SK-N-SH (cell line): ENCODE results near the gene PSMF1. TPM values are rescaled to one million over a fixed set of nuclear protein-coding genes. Genes with fewer than 3 reads are reported as not detected.

Experiments used
- CTCF ChIA-PET: fragments of 300-600, 350-600 bp; formaldehyde crosslinking; extraction: SDS; loops from one replicate; lab custom pipeline; 2021; lab: Yijun Ruan, JAX
- POLR2A ChIA-PET: fragments of 350-600 bp; sonication (Branson Sonifier 250); formaldehyde crosslinking; extraction: SDS; loops from one replicate; lab custom pipeline; 2020; ENCODE audit warnings: antibody characterized with exemption, inconsistent platforms; lab: Yijun Ruan, JAX
- DNase-seq: peaks from one replicate; pipeline ENCODE4 v3.0.0; 2012
- H2AFZ ChIP-seq: fragments of 200-600 bp; sonication (generic); 2 replicates; pipeline ENCODE4 v1.8.1; 2016; ENCODE audit warnings: antibody characterized with exemption, mild to moderate bottlenecking, low read depth
- H3F3A ChIP-seq: fragments of 200-600 bp; sonication (generic); replicated peaks from 2 replicates; pipeline ENCODE3; 2016; ENCODE audit warnings: antibody characterized with exemption, mild to moderate bottlenecking; ENCODE audit not compliant: insufficient read depth
- H3K27ac ChIP-seq, 2 experiments: fragments of 200-500 bp in 1 of 2; fragments of 200-600 bp in 1 of 2; sonication (Bioruptor generic) in 1 of 2; sonication (generic), shearing (Covaris generic) in 1 of 2; 2 replicates each; pipeline versions ENCODE4 v1.5.1 to v1.6.1; 2014 to 2016; ENCODE audit warnings: low read depth in 2 of 2, inconsistent platforms in 1 of 2, low read length in 1 of 2, mild to moderate bottlenecking in 1 of 2, mixed read lengths in 1 of 2
- H3K27me3 ChIP-seq: fragments of 200-600 bp; sonication (generic), shearing (Covaris generic); 2 replicates; pipeline ENCODE4 v1.6.1; 2016; ENCODE audit warnings: mixed run types; ENCODE audit not compliant: insufficient read depth
- H3K36me3 ChIP-seq, 2 experiments: fragments of 200-500 bp in 1 of 2; fragments of 200-600 bp in 1 of 2; sonication (Bioruptor generic) in 1 of 2; sonication (generic) in 1 of 2; replicated peaks in 1 of 2; 2 replicates each; pipeline versions ENCODE3 to v1.5.1; 2014 to 2016; ENCODE audit warnings: low read length in 1 of 2, mild to moderate bottlenecking in 1 of 2; ENCODE audit not compliant: insufficient read depth in 2 of 2, control insufficient read depth in 1 of 2
- H3K4me1 ChIP-seq, 2 experiments: fragments of 200-500 bp in 1 of 2; fragments of 200-600 bp in 1 of 2; sonication (Bioruptor generic) in 1 of 2; sonication (generic), shearing (Covaris generic) in 1 of 2; 2 replicates each; pipeline versions ENCODE4 v1.5.1 to v1.6.1; 2014 to 2016; ENCODE audit warnings: low read depth in 1 of 2, low read length in 1 of 2, mixed run types in 1 of 2; ENCODE audit not compliant: insufficient read depth in 2 of 2, control insufficient read depth in 1 of 2
- H3K4me2 ChIP-seq: fragments of 200-600 bp; sonication (generic), shearing (Covaris generic); 2 replicates; pipeline ENCODE4 v1.6.1; 2017; ENCODE audit warnings: mixed run types
- H3K4me3 ChIP-seq, 2 experiments: fragments of 200-500 bp in 1 of 2; fragments of 200-600 bp in 1 of 2; sonication (Bioruptor generic) in 1 of 2; sonication (generic), shearing (Covaris generic) in 1 of 2; 2 replicates each; pipeline versions ENCODE4 v1.5.1 to v1.8.1; 2014 to 2016; ENCODE audit warnings: low read depth in 2 of 2, inconsistent platforms in 1 of 2, low read length in 1 of 2, mild to moderate bottlenecking in 1 of 2, mixed read lengths in 1 of 2, moderate library complexity in 1 of 2
- H3K79me2 ChIP-seq: fragments of 200-600 bp; sonication (generic); 2 replicates; pipeline ENCODE4 v1.8.1; 2017; ENCODE audit warnings: mild to moderate bottlenecking; ENCODE audit not compliant: insufficient read depth
- H3K9ac ChIP-seq: fragments of 200-600 bp; sonication (generic); 2 replicates; pipeline ENCODE4 v1.6.1; 2017; ENCODE audit warnings: mixed run types
- H3K9me2 ChIP-seq: fragments of 200-600 bp; sonication (generic); 2 replicates; pipeline ENCODE4 v1.6.1; 2017; ENCODE audit warnings: mixed run types
- H3K9me3 ChIP-seq: fragments of 200-600 bp; sonication (generic); 2 replicates; pipeline ENCODE4 v1.6.1; 2017; ENCODE audit warnings: mixed run types, mild to moderate bottlenecking, moderate library complexity
- H4K20me1 ChIP-seq: fragments of 200-600 bp; sonication (generic); 2 replicates; pipeline ENCODE4 v1.6.1; 2017; ENCODE audit warnings: mild to moderate bottlenecking, mixed run types; ENCODE audit not compliant: insufficient read depth
- ELF1 ChIP-seq: IDR thresholded peaks from 2 replicates; pipeline ENCODE4 v1.4.0; 2012
- EP300 ChIP-seq, 2 experiments: IDR thresholded peaks; 2 replicates each; pipeline versions ENCODE4 v1.4.0 to v1.6.1; 2012; ENCODE audit warnings: borderline replicate concordance in 1 of 2, low read depth in 1 of 2, low read length in 1 of 2
- EZH2phosphoT487 ChIP-seq: fragments of 200-600 bp; sonication (generic); IDR thresholded peaks from 2 replicates; pipeline ENCODE4 v1.6.1; 2017; ENCODE audit warnings: low read depth, mixed run types, mild to moderate bottlenecking, antibody characterized with exemption, moderate library complexity, borderline replicate concordance
- FOSL2 ChIP-seq: IDR thresholded peaks from 2 replicates; pipeline ENCODE4 v1.4.0; 2012; ENCODE audit warnings: low read depth, mild to moderate bottlenecking, moderate library complexity, borderline replicate concordance
- FOXM1 ChIP-seq: IDR thresholded peaks from 2 replicates; pipeline ENCODE4 v1.4.0; 2012; ENCODE audit warnings: low read depth, mild to moderate bottlenecking
- IRF3 ChIP-seq: fragments of 150-350 bp; IDR thresholded peaks from 2 replicates; pipeline ENCODE4 v1.6.1; 2016; ENCODE audit warnings: mild to moderate bottlenecking, low read depth, low read length
- JUND ChIP-seq: IDR thresholded peaks from 2 replicates; pipeline ENCODE4 v1.4.0; 2012
- MEF2A ChIP-seq: IDR thresholded peaks from 2 replicates; pipeline ENCODE4 v1.4.0; 2012; ENCODE audit warnings: low read depth, borderline replicate concordance
- RAD21 ChIP-seq: IDR thresholded peaks from 2 replicates; pipeline ENCODE4 v1.6.1; 2012; ENCODE audit warnings: mild to moderate bottlenecking, low read length
- RFX5 ChIP-seq: IDR thresholded peaks from 2 replicates; pipeline ENCODE4 v1.6.1; 2012; ENCODE audit warnings: mild to moderate bottlenecking, improper control_type of control experiment, low read length
- RXRA ChIP-seq: IDR thresholded peaks from 2 replicates; pipeline ENCODE4 v1.4.0; 2012; ENCODE audit warnings: low read depth, mild to moderate bottlenecking, borderline replicate concordance
- SMC3 ChIP-seq: IDR thresholded peaks from 2 replicates; pipeline ENCODE4 v1.6.1; 2012; ENCODE audit warnings: low read depth, low read length, improper control_type of control experiment
- TCF12 ChIP-seq: IDR thresholded peaks from 2 replicates; pipeline ENCODE4 v1.4.0; 2012
- TEAD4 ChIP-seq: IDR thresholded peaks from 2 replicates; pipeline ENCODE4 v1.4.0; 2012; ENCODE audit warnings: mild to moderate bottlenecking, borderline replicate concordance; ENCODE audit not compliant: insufficient read depth
- WGBS: methylation state at CpG from one replicate; pipeline ENCODE4 v1.1.6; 2017; ENCODE audit warnings: low lambda C conversion rate; 5-methylcytosine and 5-hydroxymethylcytosine counted together
- polyA plus RNA-seq, 3 experiments: library from polyadenylated mRNA; depleted of rRNA; stranded (reverse); fragments of >200 nt; gene quantifications; 2 replicates each; pipeline ENCODE4 v1.2.3, GENCODE V29; 2012
- TF ChIP-seq, protein P1 (sequence below): fragments of 200-600 bp; sonication (generic); IDR thresholded peaks from 2 replicates; pipeline ENCODE4 v1.6.1; 2017; ENCODE audit warnings: antibody characterized with exemption, mild to moderate bottlenecking, moderate library complexity
- TF ChIP-seq, protein P2 (sequence below): IDR thresholded peaks from 2 replicates; pipeline ENCODE4 v1.4.0; 2012; ENCODE audit warnings: low read depth
- TF ChIP-seq, protein P3 (sequence below): IDR thresholded peaks from 2 replicates; pipeline ENCODE4; 2012

The PSMF1 gene
- polyA plus RNA-seq, 1 of the 3 experiments (the other 2 are of a cell fraction): 103 TPM

GRCh38 chr20:1075616-1076015, 42.8 kb upstream of the PSMF1 start:
- Histone ChIP-seq H3K27ac (no peak overlapping the region), H3K4me3 (no peak overlapping the region), H4K20me1 (no peaks in the 10 kb centered on the region), H3K4me2 (no peak overlapping the region), H3K36me3 (no peaks in the 10 kb centered on the region), H3K9me3 (no peaks in the 10 kb centered on the region), H3K9ac (no peak overlapping the region), H3F3A (no peaks in the 10 kb centered on the region)
- 28% methylated on average over 3 of the region's 3 CpGs for WGBS
- DNase-seq: no peak
- POLR2A ChIA-PET: interaction anchor here (0.7 kb wide), 1 partner anchor 17 kb away, joined by 3 read pairs; no protein-coding TSS in a partner anchor
- no peak for TF ChIP-seq JUND
- TF ChIP-seq, protein P1, sequence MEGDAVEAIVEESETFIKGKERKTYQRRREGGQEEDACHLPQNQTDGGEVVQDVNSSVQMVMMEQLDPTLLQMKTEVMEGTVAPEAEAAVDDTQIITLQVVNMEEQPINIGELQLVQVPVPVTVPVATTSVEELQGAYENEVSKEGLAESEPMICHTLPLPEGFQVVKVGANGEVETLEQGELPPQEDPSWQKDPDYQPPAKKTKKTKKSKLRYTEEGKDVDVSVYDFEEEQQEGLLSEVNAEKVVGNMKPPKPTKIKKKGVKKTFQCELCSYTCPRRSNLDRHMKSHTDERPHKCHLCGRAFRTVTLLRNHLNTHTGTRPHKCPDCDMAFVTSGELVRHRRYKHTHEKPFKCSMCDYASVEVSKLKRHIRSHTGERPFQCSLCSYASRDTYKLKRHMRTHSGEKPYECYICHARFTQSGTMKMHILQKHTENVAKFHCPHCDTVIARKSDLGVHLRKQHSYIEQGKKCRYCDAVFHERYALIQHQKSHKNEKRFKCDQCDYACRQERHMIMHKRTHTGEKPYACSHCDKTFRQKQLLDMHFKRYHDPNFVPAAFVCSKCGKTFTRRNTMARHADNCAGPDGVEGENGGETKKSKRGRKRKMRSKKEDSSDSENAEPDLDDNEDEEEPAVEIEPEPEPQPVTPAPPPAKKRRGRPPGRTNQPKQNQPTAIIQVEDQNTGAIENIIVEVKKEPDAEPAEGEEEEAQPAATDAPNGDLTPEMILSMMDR: no peak
- TF ChIP-seq EZH2phosphoT487: no peak
- TF ChIP-seq RFX5: no peak
- no peak for TF ChIP-seq RXRA
- TF ChIP-seq, protein P2, sequence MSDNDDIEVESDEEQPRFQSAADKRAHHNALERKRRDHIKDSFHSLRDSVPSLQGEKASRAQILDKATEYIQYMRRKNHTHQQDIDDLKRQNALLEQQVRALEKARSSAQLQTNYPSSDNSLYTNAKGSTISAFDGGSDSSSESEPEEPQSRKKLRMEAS: no peak
- no peak for TF ChIP-seq TEAD4
- TF ChIP-seq FOSL2: no peak
- no peak for TF ChIP-seq FOXM1
- TF ChIP-seq EP300 (IDR thresholded peaks at IDR 0.05; ENCODE audit: borderline replicate concordance in 1 of 2, low read depth in 1 of 2, low read length in 1 of 2): no peak
- no peak for TF ChIP-seq SMC3
- TF ChIP-seq TCF12: no peak
- TF ChIP-seq, protein P3, sequence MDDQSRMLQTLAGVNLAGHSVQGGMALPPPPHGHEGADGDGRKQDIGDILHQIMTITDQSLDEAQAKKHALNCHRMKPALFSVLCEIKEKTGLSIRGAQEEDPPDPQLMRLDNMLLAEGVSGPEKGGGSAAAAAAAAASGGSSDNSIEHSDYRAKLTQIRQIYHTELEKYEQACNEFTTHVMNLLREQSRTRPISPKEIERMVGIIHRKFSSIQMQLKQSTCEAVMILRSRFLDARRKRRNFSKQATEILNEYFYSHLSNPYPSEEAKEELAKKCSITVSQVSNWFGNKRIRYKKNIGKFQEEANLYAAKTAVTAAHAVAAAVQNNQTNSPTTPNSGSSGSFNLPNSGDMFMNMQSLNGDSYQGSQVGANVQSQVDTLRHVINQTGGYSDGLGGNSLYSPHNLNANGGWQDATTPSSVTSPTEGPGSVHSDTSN: no peak
- no peak for TF ChIP-seq IRF3
- TF ChIP-seq RAD21: no peak
- no peak for TF ChIP-seq ELF1
- no peak for TF ChIP-seq MEF2A
- TF ChIP-seq, all 33 proteins: peak for 0
- Histone ChIP-seq H3K27me3 (no peaks in the 10 kb centered on the region), H3K79me2 (no peaks in the 10 kb centered on the region), H2AFZ (no peak overlapping the region), H3K9me2 (no peaks in the 10 kb centered on the region), H3K4me1 (no peaks in the 10 kb centered on the region; a peak in 1 of 4 replicates)
- CTCF ChIA-PET: interaction anchor here (1.1 to 2.2 kb wide), 2 partner anchors 33 to 260 kb away, joined by 3 to 8 read pairs; no protein-coding TSS in a partner anchor
